Esophagus (tissue), 2 donors: ENCODE measurements around the gene E2F6. TPM values are rescaled to one million over a fixed set of nuclear protein-coding genes. Genes with fewer than 3 reads are reported as not detected.
A peak's percentile ranks its signal among the peaks of the same experiment; 100 is the strongest.

Experiments
- H3K27ac ChIP-seq, 2 donors: one replicate each; pipeline ENCODE4 v1.5.1; 2013; ENCODE audit warnings: low read depth in 2 of 2, mild to moderate bottlenecking in 2 of 2, inconsistent platforms in 1 of 2, low read length in 1 of 2, moderate library complexity in 1 of 2
- H3K27me3 ChIP-seq, 2 donors: one replicate each; pipeline ENCODE4 v1.6.1; 2013; ENCODE audit warnings: low read length in 2 of 2, control low read depth in 1 of 2, mild to moderate bottlenecking in 1 of 2; ENCODE audit not compliant: insufficient read depth in 2 of 2, control insufficient read depth in 1 of 2
- H3K36me3 ChIP-seq, 2 donors: one replicate each; pipeline ENCODE4 v1.6.1; 2013; ENCODE audit warnings: low read length in 1 of 2; ENCODE audit not compliant: control insufficient read depth in 2 of 2, insufficient read depth in 2 of 2
- H3K4me1 ChIP-seq, 2 donors: one replicate each; pipeline ENCODE4 v1.6.1; 2013; ENCODE audit warnings: low read length in 1 of 2; ENCODE audit not compliant: control insufficient read depth in 2 of 2, insufficient read depth in 2 of 2
- H3K4me3 ChIP-seq, 2 donors: one replicate each; pipeline ENCODE4 v1.5.1; 2013; ENCODE audit warnings: low read length in 2 of 2, mild to moderate bottlenecking in 2 of 2, low read depth in 1 of 2, moderate library complexity in 1 of 2
- H3K9me3 ChIP-seq, 2 donors: one replicate each; pipeline ENCODE4 v1.6.1; 2013; ENCODE audit warnings: mild to moderate bottlenecking in 2 of 2, low read depth in 1 of 2, low read length in 1 of 2, moderate library complexity in 1 of 2; ENCODE audit not compliant: control insufficient read depth in 2 of 2, insufficient read depth in 1 of 2
- WGBS, 2 donors: extraction: QIAGEN DNeasy Blood & Tissue Kit; methylation state at CpG; one replicate each; pipeline ENCODE4 v1.1.7; 2013; 5-methylcytosine and 5-hydroxymethylcytosine counted together
- polyA plus RNA-seq, 2 donors: library from polyadenylated mRNA; stranded (reverse); fragments of 200-250 nt; gene quantifications; one replicate each; pipeline ENCODE4 v1.2.3, GENCODE V29; 2013
- donor health status: healthy with polysubstance abuse.
- donor health status: Bipolar disorder and iron deficiency.

E2F6 gene, protein sequence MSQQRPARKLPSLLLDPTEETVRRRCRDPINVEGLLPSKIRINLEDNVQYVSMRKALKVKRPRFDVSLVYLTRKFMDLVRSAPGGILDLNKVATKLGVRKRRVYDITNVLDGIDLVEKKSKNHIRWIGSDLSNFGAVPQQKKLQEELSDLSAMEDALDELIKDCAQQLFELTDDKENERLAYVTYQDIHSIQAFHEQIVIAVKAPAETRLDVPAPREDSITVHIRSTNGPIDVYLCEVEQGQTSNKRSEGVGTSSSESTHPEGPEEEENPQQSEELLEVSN
- 1 to 10 TPM; 4.2 to 4.9 TPM for polyA plus RNA-seq

GRCh38 chr2:11465485-11466306, at the start of gene E2F6:
E2F6 (minus strand) TSS chr2:11466161; CDS start chr2:11465879, 282 bp downstream.
- H3K4me1 ChIP-seq, result peaks cover 0 to 4% of the 10 kb centered on the region in 2 donors
- H3K27ac ChIP-seq, result peak within 1 kb of the TSS; percentile 89 to 92
- 0 to 1% methylated on average over 66 to 86 of the region's 86 CpGs for WGBS, 2 donors
- peak within 1 kb of the TSS; percentile 63 to 77 for H3K4me3 ChIP-seq
- H3K27me3 ChIP-seq, result no peaks in the 10 kb centered on the region
- H3K36me3 ChIP-seq, result no peaks in the 10 kb centered on the region
- no peaks in the 10 kb centered on the region for H3K9me3 ChIP-seq

DNA sequence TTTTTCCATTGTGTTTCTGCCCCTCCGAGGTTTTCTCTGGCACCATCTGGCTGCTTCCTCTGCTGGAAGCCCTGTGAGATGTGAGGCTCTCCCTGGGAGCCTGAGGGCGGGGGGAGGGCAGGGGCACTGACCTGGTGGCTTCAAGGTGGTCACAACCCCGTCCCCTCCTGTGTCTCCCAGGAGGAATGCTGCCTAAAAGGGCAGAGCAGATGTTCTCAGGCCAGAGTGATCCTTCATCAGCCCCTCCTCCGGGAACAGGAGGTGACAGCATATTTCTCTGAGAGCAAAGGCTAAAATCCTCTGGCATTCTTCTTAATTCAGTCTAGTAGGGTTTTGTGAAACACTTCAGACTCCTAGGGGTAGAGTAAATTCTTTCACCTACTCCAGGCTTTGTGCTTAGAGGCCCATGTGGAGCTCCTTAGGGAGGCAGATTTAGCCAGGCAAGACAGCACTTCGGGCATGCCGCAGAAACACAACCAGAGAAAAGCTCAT, 49.6 kb upstream of the E2F6 start:
- H3K27me3 ChIP-seq, result peaks cover 0 to 3% of the 10 kb centered on the region in 2 donors
- no peaks in the 10 kb centered on the region for H3K36me3 ChIP-seq
- no peaks in the 10 kb centered on the region for H3K9me3 ChIP-seq
- H3K4me1 ChIP-seq, result no peaks in the 10 kb centered on the region
- no peak overlapping the region for H3K4me3 ChIP-seq
- 60 to 65% methylated on average over 6 of the region's 6 CpGs for WGBS, 2 donors
- H3K27ac ChIP-seq, result no peak overlapping the region

GRCh38 chr2:11514904-11515303, 48.9 kb upstream of the E2F6 start:
- H3K9me3 ChIP-seq, result no peaks in the 10 kb centered on the region
- peaks cover 0 to 3% of the 10 kb centered on the region in 2 donors for H3K27me3 ChIP-seq
- no peak overlapping the region for H3K27ac ChIP-seq
- no peaks in the 10 kb centered on the region for H3K36me3 ChIP-seq
- no peak overlapping the region for H3K4me3 ChIP-seq
- 86 to 94% methylated on average over 6 of the region's 6 CpGs for WGBS, 2 donors
- H3K4me1 ChIP-seq, result no peaks in the 10 kb centered on the region

DNA sequence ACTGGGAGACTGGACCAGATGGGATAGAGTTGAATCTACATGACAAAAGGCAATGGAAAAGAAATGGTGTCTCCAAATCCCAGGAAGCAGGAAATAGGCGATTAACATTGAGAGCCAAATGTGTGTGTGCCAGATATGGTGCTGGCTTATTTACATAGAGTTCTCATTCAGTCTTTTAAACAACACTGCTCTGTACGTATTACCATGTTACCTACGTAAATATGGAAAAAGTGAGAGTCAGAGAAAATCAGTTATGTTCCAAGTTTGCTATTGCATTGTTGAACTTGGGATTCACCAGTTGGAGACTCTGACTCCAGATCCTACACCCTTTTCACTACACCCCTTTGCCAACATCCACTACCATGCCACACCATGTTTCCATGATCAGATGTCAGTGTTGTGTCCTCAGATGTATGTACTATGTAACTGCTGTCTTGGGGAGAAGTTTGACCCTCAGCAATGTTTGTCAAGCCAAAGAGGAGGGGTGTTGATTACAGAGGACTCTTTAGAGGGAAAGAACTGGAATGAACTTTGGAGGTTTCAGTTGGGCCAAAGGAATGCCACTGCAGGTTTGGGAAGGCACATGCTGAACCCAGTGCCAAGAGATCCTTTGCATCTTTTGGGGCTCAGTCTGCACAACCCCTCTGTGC, 48.2 kb upstream of the E2F6 start:
- WGBS, 2 donors, result 79 to 83% methylated on average over 3 of the region's 3 CpGs
- no peaks in the 10 kb centered on the region for H3K36me3 ChIP-seq
- peaks cover 0 to 3% of the 10 kb centered on the region in 2 donors for H3K27me3 ChIP-seq
- no peak overlapping the region for H3K4me3 ChIP-seq
- H3K27ac ChIP-seq, result no peak overlapping the region
- H3K4me1 ChIP-seq, result no peaks in the 10 kb centered on the region
- H3K9me3 ChIP-seq, result no peaks in the 10 kb centered on the region

DNA sequence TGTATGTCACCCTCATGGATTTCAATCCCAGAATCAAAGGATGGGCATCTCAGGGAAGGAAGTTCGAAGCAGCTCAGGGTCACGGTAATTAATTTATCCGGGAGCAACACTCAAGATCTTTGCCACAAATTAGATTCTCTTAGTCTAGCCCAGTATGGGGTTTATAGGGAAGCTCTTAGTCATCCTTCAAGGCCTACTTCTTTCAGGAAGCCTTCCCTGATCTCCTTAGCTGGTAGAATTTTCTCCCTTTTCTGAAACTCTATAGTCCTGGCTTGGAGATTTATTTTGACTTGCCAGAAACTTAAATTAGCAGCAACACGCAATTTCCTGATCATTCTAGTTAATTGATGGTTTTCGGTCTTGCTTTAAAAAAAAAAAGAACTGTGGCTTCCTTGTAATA, 47.4 kb upstream of the E2F6 start:
- 94 to 96% methylated on average over 5 of the region's 5 CpGs for WGBS, 2 donors
- H3K27ac ChIP-seq, result no peak overlapping the region
- H3K27me3 ChIP-seq, result peaks cover 0 to 3% of the 10 kb centered on the region in 2 donors

DNA sequence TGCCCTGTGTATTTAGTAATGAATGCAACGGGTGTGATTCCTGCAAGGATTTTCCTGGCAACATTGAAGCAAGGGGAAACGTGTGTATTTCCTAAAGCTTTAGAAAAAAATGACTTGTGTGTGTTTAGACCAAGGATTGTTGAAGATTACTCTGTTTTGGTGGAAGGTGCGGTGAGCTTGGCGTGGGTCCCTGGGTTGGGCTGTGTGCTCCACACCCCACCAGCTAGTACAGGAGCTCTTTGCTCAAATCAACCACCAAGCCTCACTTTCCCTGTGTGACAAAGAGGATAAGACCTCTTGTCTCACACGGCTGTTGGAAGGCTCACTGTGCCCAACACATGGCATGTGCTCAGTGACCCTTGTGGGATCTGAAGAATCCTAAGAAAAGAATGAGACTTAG, 46.5 kb upstream of the E2F6 start:
- 57 to 63% methylated on average over 5 of the region's 5 CpGs for WGBS, 2 donors
- no peak overlapping the region for H3K4me3 ChIP-seq
- no peak overlapping the region for H3K27ac ChIP-seq
- H3K4me1 ChIP-seq, result no peaks in the 10 kb centered on the region
- no peaks in the 10 kb centered on the region for H3K9me3 ChIP-seq
- no peaks in the 10 kb centered on the region for H3K36me3 ChIP-seq
- peaks cover 0 to 3% of the 10 kb centered on the region in 2 donors for H3K27me3 ChIP-seq

More for the DNA sequence above, 47.4 kb upstream of the E2F6 start:
- Histone ChIP-seq H3K4me3 (no peak overlapping the region), H3K9me3 (no peaks in the 10 kb centered on the region), H3K4me1 (no peaks in the 10 kb centered on the region), H3K36me3 (no peaks in the 10 kb centered on the region)

DNA sequence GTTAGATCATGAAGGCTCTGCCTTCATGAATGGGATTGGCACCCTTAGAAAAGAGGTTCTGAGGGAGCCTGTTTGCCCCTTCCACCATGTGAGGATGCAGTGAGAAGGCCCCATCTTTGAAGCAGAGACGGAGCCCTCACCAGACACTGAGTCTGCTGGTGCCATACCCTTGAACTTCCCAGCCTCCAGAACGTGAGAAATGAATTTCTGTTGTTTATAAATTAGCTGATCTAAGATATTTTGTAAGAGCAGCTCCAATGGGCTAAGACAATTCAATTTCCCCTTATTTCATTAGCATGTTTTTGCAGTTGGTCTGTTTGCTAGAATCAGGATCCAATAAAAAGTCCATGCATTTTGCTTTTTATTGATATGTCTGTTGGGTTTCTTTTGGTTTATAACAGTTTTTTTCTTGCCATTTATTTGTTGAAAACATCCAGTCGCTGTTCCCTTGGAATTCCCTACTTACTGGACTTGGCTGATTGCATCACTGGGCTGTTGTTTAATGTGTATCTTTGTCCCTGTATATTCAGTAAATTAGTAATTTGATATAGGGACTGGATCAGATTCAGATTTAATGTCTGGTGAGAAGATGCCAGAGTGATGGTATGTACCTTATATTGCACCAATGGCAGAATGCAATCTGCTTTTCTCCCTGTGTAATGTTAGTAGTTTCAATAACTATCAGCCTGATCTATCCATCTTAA, 43.8 kb upstream of the E2F6 start:
- Histone ChIP-seq H3K36me3 (no peaks in the 10 kb centered on the region), H3K4me3 (no peak overlapping the region), H3K9me3 (no peaks in the 10 kb centered on the region), H3K4me1 (no peaks in the 10 kb centered on the region), H3K27ac (no peak overlapping the region), H3K27me3 (no peaks in the 10 kb centered on the region)
- WGBS, 2 donors, result 76 to 81% methylated on average over 3 of the region's 3 CpGs

DNA sequence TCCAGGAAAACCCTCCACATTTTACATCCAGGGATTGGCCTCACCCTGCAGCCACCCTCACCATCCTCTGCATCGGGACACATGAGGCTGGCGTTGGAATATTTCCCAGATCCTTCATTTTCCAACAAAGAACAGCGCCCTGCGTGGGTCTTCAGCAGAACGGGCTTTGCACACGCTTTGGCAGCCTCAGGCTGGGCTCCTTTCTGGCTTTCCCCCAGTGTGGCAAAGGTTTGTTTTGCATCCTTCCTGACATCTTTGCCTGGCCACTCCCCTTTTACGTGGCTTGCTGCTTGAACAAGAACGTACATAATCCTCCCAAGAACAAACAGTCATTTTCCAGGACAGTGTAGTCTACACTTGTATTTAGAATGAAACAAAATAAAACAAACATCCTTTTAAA, 42.3 kb upstream of the E2F6 start:
- Histone ChIP-seq H3K27ac (no peak overlapping the region), H3K4me3 (no peak overlapping the region), H3K27me3 (no peaks in the 10 kb centered on the region), H3K9me3 (peaks cover 0 to 2% of the 10 kb centered on the region in 2 donors), H3K4me1 (no peaks in the 10 kb centered on the region), H3K36me3 (no peaks in the 10 kb centered on the region)
- 35 to 55% methylated on average over 8 of the region's 8 CpGs for WGBS, 2 donors

DNA sequence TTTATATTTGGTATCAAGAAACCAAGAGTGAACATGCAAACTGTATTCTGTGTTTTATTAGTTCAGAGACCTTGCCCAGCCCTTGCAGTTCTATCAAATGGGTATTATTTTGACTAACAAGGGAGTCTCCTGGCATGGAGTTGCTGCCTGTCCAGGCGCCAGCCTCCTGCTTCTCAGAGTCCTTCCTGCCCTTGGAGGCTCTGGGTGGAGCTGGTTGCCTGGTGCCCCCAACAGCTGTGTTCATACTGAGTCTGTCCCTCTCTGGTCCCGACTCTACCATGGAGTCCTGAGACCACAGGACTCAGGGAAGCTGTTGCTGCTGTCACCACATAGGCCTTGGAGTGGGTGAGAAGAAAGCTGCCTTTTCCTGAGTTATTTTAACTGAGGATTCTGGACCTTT, 41.6 kb upstream of the E2F6 start:
- 80% methylated on average over 2 of the region's 2 CpGs for WGBS, 2 donors
- Histone ChIP-seq H3K36me3 (no peaks in the 10 kb centered on the region), H3K27ac (no peak overlapping the region)

More for the DNA sequence above, 41.6 kb upstream of the E2F6 start:
- peaks cover 0 to 6% of the 10 kb centered on the region in 2 donors for H3K9me3 ChIP-seq
- H3K27me3 ChIP-seq, result no peaks in the 10 kb centered on the region
- no peak overlapping the region for H3K4me3 ChIP-seq
- H3K4me1 ChIP-seq, result no peaks in the 10 kb centered on the region
